Stimulated activated CD4-positive, alpha-beta T cell treated with anti-CD3 and anti-CD28 coated beads, TNF-alpha, amount 100 ng/mL, for 24 hours (primary cell): ENCODE measurements around the gene ETHE1.
"Not testable (repeated sequence)": the region's sequence is repeated elsewhere in the genome, so short reads cannot be mapped to it uniquely, and the experiment has no call there.

Source experiments
- DNase-seq, 3 experiments: peaks; one replicate each; pipeline ENCODE4 v3.0.0-alpha.2; 2020; ENCODE audit warnings: low read depth in 3 of 3

The ETHE1 gene

GRCh38 chr19:43551399-43552197 is 24.6 kb upstream of the ETHE1 start:
- DNase-seq = no peak

DNA sequence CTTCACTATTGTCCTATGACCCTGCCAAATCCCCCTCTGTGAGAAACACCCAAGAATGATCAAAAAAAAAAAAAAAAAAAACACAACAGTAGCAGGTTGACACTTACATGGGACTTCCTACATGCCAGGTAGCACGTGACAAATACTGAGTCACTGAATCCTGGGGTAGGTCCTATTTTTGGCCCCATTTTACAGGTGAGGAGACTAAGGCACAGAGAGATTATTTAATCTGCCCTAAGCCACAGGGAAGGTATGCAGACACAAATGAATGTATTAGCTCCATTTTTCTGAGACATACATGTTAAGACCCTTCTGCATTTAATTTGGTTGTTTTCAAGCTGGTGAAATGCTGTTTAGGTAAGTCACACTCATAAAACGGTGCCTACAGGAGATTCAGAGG is 21.7 kb upstream of the ETHE1 start:
- DNase-seq = no peak

DNA sequence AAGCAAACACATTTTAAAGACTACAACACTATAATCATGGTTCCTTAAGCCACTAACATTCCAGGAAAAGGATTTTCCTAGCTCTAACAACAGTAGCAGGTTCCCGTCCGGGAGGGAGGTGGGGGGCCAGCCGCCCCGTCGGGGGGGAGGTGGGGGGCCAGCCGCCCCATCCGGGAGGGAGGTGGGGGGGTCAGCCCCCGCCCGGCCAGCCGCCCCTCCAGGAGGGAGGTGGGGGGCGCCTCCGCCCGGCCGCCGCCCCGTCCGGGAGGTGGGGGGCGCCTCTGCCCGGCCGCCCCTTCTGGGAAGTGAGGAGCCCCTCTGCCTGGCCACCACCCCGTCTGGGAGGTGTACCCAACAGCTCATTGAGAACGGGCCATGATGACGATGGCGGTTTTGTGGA is 20.9 kb upstream of the ETHE1 start:
- DNase-seq = not testable (repeated sequence)

DNA sequence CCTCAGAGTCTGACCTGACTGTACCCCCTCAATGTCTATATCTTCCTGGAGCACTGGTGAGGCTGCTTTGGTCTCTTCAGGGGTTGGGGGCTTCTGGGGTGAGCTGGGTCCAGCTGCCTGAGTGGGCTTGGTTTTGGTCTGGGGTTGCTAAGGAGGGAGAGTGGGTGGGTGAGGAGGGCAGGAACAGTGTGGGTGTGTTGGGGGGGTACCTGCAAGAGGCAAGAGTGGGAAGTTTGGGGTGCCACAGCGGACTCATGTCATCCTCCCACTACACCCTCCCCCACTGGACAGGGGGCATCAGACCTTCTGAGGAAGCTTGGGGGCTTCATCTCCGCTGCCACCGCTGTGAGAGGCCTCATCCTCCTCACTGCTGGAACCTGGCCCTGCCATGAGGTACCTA is 19.6 kb upstream of the ETHE1 start:
- DNase-seq = no peak

DNA sequence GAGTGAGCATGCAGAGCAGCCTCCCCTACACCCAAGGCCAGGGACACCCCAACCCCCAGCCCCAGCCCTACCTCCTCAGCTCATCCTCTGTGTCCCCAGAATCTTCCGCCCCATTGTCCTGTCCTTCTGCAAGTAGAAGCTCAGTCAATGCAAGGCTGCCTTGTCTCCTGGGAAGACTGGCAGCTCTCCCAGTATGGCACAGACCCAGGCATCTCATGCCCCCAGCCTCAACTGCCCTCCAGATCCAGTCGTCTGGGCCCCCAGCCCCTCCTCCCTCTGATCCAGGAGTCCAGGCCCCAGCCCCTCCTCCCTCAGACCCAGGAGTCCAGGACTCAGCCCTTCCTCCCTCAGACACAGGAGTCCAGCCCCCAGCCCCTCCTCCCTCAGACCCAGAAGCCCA is 19.0 kb upstream of the ETHE1 start:
- DNase-seq = no peak

GRCh38 chr19:43545276-43545675 is 18.3 kb upstream of the ETHE1 start:
- DNase-seq = no peak

DNA sequence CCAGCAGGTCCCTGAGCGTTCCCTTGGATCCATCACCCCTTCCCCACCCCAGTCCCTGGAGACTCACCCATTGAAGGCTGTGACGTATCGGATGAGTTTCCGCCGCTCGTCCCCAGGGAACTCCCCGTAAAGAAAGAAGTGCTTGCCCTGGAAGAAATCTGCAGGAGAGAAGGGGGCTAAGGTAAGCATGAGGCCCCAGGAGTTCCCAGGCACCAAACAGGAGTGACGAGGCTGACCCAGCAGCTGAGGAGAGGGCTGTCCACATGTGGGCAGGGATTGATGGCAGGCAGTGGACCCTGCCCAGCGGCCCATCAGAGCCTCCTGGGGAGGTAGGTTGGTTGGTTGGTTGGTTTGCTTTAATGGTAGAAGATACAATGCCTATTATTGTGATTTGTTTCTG is 17.1 kb upstream of the ETHE1 start:
- DNase-seq = no peak

DNA sequence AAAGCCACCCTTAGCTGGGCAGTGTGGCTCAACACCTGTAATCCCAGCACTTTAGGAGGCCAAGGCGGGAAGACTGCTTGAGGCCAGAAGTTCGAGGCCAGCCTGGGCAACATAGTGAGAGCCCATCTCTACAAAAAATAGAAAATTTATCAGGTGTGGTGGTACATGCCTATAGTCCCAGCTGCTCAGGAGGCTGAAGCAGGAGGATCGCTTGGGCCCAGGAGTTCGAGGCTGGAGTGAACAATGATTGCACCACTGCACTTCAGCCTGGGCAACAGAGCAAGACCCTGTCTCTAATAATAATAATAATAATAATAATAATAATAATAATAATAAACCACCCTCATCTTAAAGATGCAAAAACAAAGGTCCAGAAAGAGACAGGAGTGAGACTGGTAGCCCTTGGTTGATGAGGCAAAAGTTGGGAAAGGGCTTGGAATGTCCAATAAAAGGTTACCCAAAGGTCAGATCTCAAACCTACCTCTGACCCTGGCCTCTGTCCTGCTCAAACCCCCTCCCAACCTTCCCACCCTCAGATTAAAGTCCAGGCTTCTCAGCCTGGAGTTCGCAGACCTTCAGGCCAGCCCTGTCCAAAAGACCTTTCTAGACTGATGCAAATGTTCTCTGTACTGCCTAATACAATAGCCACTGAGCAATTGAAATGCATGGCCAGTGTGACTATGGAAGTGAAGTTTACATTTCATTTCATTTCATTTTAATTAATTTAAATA is 15.1 kb upstream of the ETHE1 start:
- no peak for DNase-seq

- no peak for DNase-seq
Measured at GRCh38 chr19:43540381-43540780, 13.4 kb upstream of the ETHE1 start.

DNA sequence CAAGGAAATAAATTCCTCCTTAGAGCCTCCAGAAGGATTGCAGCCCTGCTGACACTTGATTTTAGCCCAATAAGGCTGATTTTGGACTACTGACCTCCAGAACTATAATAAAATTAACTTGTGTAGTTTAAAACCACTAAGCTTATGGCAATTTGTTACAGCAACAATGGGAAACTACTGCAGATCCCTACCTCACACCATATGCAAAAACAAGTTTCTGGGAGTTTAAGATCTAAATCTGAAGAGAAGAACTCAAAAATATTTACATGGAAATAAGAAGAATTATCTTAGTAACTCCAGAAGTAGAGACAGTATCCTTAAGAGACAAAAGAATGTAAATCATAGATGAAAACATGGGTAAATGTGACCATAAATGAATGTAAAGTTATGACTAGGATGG is 11.9 kb upstream of the ETHE1 start:
- DNase-seq = no peak

DNA sequence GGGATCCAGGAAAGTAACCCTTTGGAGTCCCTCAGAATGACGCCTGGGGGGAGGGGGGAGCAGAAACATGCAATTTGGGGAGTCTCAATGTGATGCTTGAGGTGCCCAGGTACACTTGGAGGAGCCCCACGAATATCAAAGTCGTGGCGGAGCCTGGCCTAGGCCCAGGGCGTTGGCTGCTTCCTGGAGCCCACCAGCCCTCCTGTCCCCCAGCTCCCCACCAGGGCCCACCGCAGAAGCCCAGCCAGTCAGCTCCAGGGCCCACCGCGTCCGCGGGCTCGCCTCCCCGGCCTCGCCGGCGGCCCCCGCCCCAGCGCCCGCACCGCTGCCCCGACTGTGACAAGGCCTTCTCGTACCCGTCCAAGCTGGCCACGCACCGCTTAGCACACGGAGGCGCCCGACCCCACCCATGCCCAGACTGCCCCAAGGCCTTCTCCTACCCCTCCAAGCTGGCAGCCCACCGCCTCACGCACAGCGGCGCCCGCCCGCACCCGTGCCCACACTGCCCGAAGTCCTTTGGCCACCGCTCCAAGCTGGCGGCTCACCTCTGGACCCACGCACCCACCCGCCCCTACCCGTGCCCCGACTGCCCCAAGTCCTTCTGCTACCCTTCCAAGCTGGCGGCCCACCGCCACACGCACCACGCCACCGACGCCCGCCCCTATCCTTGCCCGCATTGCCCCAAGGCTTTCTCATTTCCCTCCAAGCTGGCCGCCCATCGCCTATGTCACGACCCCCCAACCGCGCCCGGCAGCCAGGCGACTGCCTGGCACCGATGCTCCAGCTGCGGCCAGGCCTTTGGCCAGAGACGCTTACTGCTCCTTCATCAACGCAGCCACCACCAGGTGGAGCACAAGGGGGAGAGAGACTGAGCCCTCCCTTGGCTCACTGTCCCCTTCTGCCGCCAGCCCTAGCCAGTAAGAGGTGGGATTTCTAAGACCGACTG is 8.1 kb upstream of the ETHE1 start:
- no peak for DNase-seq

- no peak for DNase-seq
Measured at GRCh38 chr19:43534305-43534815, 7.4 kb upstream of the ETHE1 start.

DNA sequence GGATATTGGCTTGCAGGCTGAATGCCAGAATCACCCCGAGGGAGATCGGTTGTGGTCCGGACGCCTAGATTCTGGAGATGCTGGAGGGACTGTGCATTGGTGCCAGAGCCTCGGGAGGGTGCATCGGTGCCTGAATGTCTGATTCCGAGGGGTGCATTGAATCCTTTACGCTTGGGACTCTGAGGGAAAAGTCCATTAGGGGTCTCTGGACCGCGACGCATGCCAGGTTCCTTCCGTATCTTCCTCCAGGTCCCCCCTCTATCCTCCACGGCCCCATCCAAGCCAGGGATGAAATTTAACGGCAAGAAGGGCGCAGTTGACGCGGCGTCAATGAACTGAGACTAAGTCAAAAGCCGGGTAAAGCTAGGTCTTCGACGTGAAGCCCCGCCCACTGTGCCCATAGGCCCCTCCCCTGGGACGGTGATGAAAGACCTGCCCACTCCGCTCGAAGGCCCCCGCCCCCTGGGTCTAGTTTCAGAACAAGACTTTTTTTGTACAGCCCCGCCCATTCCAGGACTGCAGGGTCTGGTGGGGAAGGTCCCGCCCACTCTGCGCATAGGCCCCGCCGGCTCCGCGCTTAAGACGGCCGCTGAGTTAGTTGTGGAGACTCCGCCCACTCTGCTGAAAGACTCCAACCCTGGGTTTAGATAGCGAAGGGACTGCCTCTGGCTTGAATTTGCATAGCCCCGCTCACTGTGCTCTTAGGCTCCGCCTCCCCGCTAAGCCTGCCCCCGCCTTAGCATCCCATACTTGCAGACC is 6.7 kb upstream of the ETHE1 start:
- DNase-seq = peak; percentile 79 to 94 (median 84)

DNA sequence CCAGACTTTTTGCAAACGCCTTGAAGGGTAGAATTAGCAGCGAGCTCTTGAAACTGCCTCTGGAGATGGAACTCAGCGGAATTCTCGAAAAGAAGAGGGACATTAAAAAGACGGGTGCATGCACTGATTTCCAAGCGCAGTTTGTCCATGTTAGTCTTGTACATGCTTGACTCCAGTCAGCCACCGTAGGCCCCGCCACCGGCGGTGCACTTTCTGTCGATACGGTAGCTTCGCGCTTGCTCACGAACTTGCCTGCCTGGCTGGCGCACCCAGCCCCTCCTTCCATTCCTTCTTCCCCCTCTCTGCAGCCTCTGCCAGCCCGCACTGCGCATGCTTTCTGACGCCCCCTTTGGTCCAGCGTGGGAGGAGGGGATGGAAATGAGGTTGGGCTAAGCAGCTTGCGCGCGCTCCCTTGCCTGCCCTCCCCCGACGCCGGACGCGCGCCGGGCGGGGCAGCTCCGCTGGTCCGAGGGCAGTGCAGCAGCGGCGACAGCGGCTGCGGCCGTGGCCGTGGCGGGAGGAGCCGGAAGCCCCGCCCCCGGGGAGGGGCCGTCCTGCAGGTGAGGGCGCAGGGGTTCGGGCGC is 6.1 kb upstream of the ETHE1 start, which contains the start of gene ZNF575:
TSS of gene ZNF575 (plus strand) at position 227 of the 584 bp plus-strand sequence. CDS start 1,235 bp downstream, outside the sequence.
- DNase-seq = peak; percentile 71 to 91 (median 74)

- no peak for DNase-seq
Measured at GRCh38 chr19:43532571-43532961, 5.6 kb upstream of the ETHE1 start.

GRCh38 chr19:43527860-43528622 is 1.0 kb upstream of the ETHE1 start:
- DNase-seq = no peak

- peak in 1 of 3 experiments; percentile 34 for DNase-seq
Measured at GRCh38 chr19:43525836-43526771, 897 bp downstream of the ETHE1 start.

DNA sequence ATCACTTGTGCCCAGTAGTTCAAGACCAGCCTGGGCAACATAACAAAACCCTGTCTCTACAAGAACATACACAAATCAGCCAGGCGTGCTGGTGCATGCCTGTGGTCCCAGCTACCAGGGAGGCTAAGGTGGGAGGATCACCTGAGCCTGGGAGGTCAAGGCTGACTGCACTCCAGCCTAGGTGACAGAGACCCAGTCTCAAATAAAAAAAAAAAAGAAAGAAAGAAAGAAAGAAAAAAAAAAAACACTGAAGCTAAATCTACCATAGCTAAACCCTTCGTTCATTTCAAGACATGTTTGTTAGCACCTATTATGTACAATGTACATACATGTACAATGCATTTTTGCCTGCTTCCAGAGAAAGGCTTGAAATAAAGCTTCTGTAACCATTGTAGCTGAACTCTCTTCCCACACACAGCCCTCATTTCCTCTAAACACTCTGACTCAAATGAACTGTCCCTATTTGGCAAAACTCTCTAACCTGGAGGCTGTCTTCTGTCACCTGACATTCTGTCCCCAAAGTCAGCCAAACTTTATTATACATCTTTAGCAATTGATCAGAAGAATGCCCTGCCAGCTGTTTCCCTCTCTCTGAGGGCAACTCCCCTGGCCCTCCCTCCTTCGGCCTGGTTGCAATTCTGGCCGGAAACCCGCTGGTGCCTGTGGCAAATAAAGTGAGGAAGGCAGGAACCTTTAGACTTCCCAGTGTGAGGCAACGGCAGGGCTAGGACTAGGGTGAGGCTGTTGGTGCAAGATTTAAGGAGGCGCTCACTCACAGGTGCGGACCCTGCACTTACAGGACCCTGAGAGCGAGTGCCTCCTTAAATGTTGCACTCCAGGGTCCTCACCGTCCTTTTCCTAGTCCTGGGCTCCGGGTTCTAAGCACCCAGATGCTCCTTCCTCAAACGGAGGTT is 1.8 kb downstream of the ETHE1 start:
- DNase-seq = peak in 1 of 3 experiments; percentile 38
